GM23338 (cell line): ENCODE measurements around the gene RAP1GDS1. TPM values are rescaled to one million over a fixed set of nuclear protein-coding genes. Genes with fewer than 3 reads are reported as not detected.

Source experiments
- ATAC-seq: fragments of 200-7000 bp; cut with Tn5 transposase; 3 replicates; pipeline ENCODE4 v1.9.1; 2020
- DNase-seq: peaks from one replicate; pipeline ENCODE4 v3.0.0-alpha.2; 2015; ENCODE audit warnings: low spot score
- H2AFZ ChIP-seq: fragments of 200-600 bp; sonication (generic); 2 replicates; pipeline ENCODE4 v1.8.0; 2016; ENCODE audit warnings: antibody characterized with exemption, mild to moderate bottlenecking, moderate library complexity
- H3F3A ChIP-seq: fragments of 200-600 bp; sonication (generic); replicated peaks from 2 replicates; pipeline ENCODE4 v1.8.0; 2017; ENCODE audit warnings: antibody characterized with exemption, mixed run types, low read depth
- H3K27ac ChIP-seq: fragments of 200-600 bp; sonication (generic); 2 replicates; pipeline ENCODE4 v1.6.1; 2016; ENCODE audit warnings: low read depth
- H3K27me3 ChIP-seq: fragments of 200-600 bp; sonication (generic); 2 replicates; pipeline ENCODE4 v1.8.0; 2016; ENCODE audit warnings: mild to moderate bottlenecking, mixed run types, moderate library complexity; ENCODE audit not compliant: insufficient read depth
- H3K36me3 ChIP-seq: fragments of 200-600 bp; sonication (generic); 2 replicates; pipeline ENCODE4 v1.8.0; 2016; ENCODE audit warnings: mild to moderate bottlenecking; ENCODE audit not compliant: insufficient read depth
- H3K4me1 ChIP-seq: fragments of 200-600 bp; sonication (generic); 2 replicates; pipeline ENCODE4 v1.8.0; 2016; ENCODE audit warnings: mild to moderate bottlenecking, moderate library complexity; ENCODE audit not compliant: insufficient read depth
- H3K4me2 ChIP-seq: fragments of 200-600 bp; sonication (generic); 2 replicates; pipeline ENCODE4 v1.7.1; 2017; ENCODE audit warnings: mixed run types
- H3K4me3 ChIP-seq: fragments of 200-600 bp; sonication (generic); 2 replicates; pipeline ENCODE4 v1.6.1; 2016; ENCODE audit warnings: mixed run types
- H3K79me2 ChIP-seq: fragments of 200-600 bp; sonication (generic); replicated peaks from 2 replicates; pipeline ENCODE4 v1.8.0; 2017; ENCODE audit warnings: mild to moderate bottlenecking; ENCODE audit not compliant: insufficient read depth
- H3K9me2 ChIP-seq: fragments of 200-600 bp; sonication (generic); 2 replicates; pipeline ENCODE4 v1.8.0; 2017; ENCODE audit not compliant: insufficient read depth
- H4K20me1 ChIP-seq: fragments of 200-600 bp; sonication (generic); replicated peaks from 2 replicates; pipeline ENCODE4 v1.8.0; 2017; ENCODE audit warnings: mild to moderate bottlenecking; ENCODE audit not compliant: insufficient read depth
- H3K27ac Mint-ChIP-seq: 2 replicates; pipeline ENCODE4 v1.8.0; 2020; ENCODE audit warnings: inconsistent platforms, mild to moderate bottlenecking, moderate library complexity, mixed read lengths
- H3K27me3 Mint-ChIP-seq: 3 replicates; pipeline ENCODE4 v1.8.0; 2022; ENCODE audit warnings: low read depth, mild to moderate bottlenecking, moderate library complexity, mixed read lengths, inconsistent platforms; ENCODE audit not compliant: insufficient read depth, poor library complexity
- H3K36me3 Mint-ChIP-seq: 3 replicates; pipeline ENCODE4 v1.8.0; 2021; ENCODE audit warnings: low read depth, mild to moderate bottlenecking, inconsistent platforms, moderate library complexity, mixed read lengths
- H3K4me1 Mint-ChIP-seq: 3 replicates; pipeline ENCODE4 v1.8.0; 2020; ENCODE audit warnings: mild to moderate bottlenecking, inconsistent platforms, mixed read lengths
- H3K4me3 Mint-ChIP-seq: 3 replicates; pipeline ENCODE4 v1.8.0; 2021; ENCODE audit warnings: moderate library complexity, mild to moderate bottlenecking, inconsistent platforms, mixed read lengths
- H3K9me3 Mint-ChIP-seq: 3 replicates; pipeline ENCODE4 v1.8.0; 2020; ENCODE audit warnings: moderate library complexity, mild to moderate bottlenecking, inconsistent platforms, mixed read lengths
- CREB1 ChIP-seq: fragments of 250-450 bp; sonication (Bioruptor Pico); IDR thresholded peaks from 2 replicates; pipeline ENCODE4 v1.5.0; 2020; ENCODE audit warnings: low read depth, mild to moderate bottlenecking, moderate library complexity
- CTCF ChIP-seq, 2 experiments: fragments of 200-600 bp in 1 of 2; sonication (generic) in 1 of 2; conservative IDR thresholded peaks; 2 replicates each; pipeline versions ENCODE4 v1.5.1 to v1.6.1; 2016 to 2017; ENCODE audit warnings: antibody characterized with exemption in 2 of 2, low read depth in 2 of 2, mild to moderate bottlenecking in 2 of 2, moderate library complexity in 1 of 2
- ETS1 ChIP-seq: IDR thresholded peaks from 2 replicates; pipeline ENCODE4 v1.6.1; 2016; ENCODE audit warnings: antibody characterized with exemption
- EZH2 ChIP-seq: fragments of 200-600 bp; sonication (generic); IDR thresholded peaks from one replicate; pipeline ENCODE4 v1.8.0; 2017; ENCODE audit warnings: antibody characterized with exemption, mild to moderate bottlenecking, low read depth; ENCODE audit not compliant: unreplicated experiment
- EZH2phosphoT487 ChIP-seq: fragments of 200-600 bp; sonication (generic); IDR thresholded peaks from one replicate; pipeline ENCODE4 v1.8.1; 2018; ENCODE audit warnings: antibody characterized with exemption; ENCODE audit not compliant: unreplicated experiment
- JUNB ChIP-seq: IDR thresholded peaks from one replicate; pipeline ENCODE4 v1.6.1; 2016; ENCODE audit warnings: antibody characterized with exemption; ENCODE audit not compliant: unreplicated experiment
- NANOG ChIP-seq: IDR thresholded peaks from 2 replicates; pipeline ENCODE4 v1.6.1; 2016; ENCODE audit warnings: antibody characterized with exemption, borderline replicate concordance
- POLR2AphosphoS5 ChIP-seq: IDR thresholded peaks from 2 replicates; pipeline ENCODE4 v1.6.1; 2016; ENCODE audit warnings: antibody characterized with exemption, low read depth
- REST ChIP-seq: IDR thresholded peaks from one replicate; pipeline ENCODE4 v1.6.1; 2018; ENCODE audit warnings: antibody characterized with exemption; ENCODE audit not compliant: unreplicated experiment
- STAT1 ChIP-seq: IDR thresholded peaks from one replicate; pipeline ENCODE4 v1.6.1; 2016; ENCODE audit warnings: antibody characterized with exemption; ENCODE audit not compliant: unreplicated experiment
- ZNF114 ChIP-seq: fragments of 250-450 bp; sonication (Bioruptor Pico); IDR thresholded peaks from 2 replicates; pipeline ENCODE4 v1.5.0; 2020; ENCODE audit warnings: mild to moderate bottlenecking, moderate library complexity
- ZNF331 ChIP-seq: fragments of 250-450 bp; sonication (Bioruptor Pico); IDR thresholded peaks from 2 replicates; pipeline ENCODE4 v1.5.0; 2020; ENCODE audit warnings: low read depth, mild to moderate bottlenecking, moderate library complexity
- polyA plus RNA-seq: library from polyadenylated mRNA; unstranded; fragments of >200 nt; fragmentation: Nextera tagmentation; extraction: Ambion mirVana; gene quantifications from 2 replicates; pipeline ENCODE4 v1.2.1, GENCODE V29; 2016
- total RNA-seq: library from RNA; depleted of rRNA; stranded (reverse); fragments of >200 nt; shearing (Covaris generic); gene quantifications from 2 replicates; pipeline ENCODE4 v1.2.3, GENCODE V29; 2014
- TF ChIP-seq, protein P1 (sequence below): fragments of 250-450 bp; sonication (Bioruptor Pico); IDR thresholded peaks from 2 replicates; pipeline ENCODE4 v1.5.0; 2020; ENCODE audit warnings: mild to moderate bottlenecking, moderate library complexity

RAP1GDS1 gene
- total and polyA plus RNA-seq, 2 experiments from 2014 or later = 23.7 to 32.4 TPM

GRCh38 chr4:98289375-98289774 lies 28.2 kb downstream of the RAP1GDS1 start:
- no peaks in the 10 kb centered on the region for H3F3A ChIP-seq
- H3K4me1 ChIP-seq = peaks cover 8% of the 10 kb centered on the region; the same call in 1 of the 2 replicates
- Mint-ChIP-seq H3K27ac (no peak overlapping the region), H3K4me3 (no peak overlapping the region), H3K36me3 (peaks cover 6% of the 10 kb centered on the region; the same call in 1 of the 3 replicates), H3K9me3 (no peaks in the 10 kb centered on the region), H3K4me1 (peaks cover 19% of the 10 kb centered on the region), H3K27me3 (no peaks in the 10 kb centered on the region)
- no peaks in the 10 kb centered on the region for H4K20me1 ChIP-seq
- no peaks in the 10 kb centered on the region for H3K27me3 ChIP-seq
- TF ChIP-seq CREB1 (CRISPR knock-in tag) (no peak), EZH2 (no peak), POLR2AphosphoS5 (no peak), NANOG (no peak), STAT1 (no peak), CTCF (conservative IDR thresholded peaks at IDR 0.05; ENCODE audit: low read depth in 2 of 2) (no peak), ETS1 (no peak), ZNF331 (CRISPR knock-in tag) (no peak), EZH2phosphoT487 (no peak), ZNF114 (no peak), REST (no peak), JUNB (no peak)
- TF ChIP-seq, protein P1, sequence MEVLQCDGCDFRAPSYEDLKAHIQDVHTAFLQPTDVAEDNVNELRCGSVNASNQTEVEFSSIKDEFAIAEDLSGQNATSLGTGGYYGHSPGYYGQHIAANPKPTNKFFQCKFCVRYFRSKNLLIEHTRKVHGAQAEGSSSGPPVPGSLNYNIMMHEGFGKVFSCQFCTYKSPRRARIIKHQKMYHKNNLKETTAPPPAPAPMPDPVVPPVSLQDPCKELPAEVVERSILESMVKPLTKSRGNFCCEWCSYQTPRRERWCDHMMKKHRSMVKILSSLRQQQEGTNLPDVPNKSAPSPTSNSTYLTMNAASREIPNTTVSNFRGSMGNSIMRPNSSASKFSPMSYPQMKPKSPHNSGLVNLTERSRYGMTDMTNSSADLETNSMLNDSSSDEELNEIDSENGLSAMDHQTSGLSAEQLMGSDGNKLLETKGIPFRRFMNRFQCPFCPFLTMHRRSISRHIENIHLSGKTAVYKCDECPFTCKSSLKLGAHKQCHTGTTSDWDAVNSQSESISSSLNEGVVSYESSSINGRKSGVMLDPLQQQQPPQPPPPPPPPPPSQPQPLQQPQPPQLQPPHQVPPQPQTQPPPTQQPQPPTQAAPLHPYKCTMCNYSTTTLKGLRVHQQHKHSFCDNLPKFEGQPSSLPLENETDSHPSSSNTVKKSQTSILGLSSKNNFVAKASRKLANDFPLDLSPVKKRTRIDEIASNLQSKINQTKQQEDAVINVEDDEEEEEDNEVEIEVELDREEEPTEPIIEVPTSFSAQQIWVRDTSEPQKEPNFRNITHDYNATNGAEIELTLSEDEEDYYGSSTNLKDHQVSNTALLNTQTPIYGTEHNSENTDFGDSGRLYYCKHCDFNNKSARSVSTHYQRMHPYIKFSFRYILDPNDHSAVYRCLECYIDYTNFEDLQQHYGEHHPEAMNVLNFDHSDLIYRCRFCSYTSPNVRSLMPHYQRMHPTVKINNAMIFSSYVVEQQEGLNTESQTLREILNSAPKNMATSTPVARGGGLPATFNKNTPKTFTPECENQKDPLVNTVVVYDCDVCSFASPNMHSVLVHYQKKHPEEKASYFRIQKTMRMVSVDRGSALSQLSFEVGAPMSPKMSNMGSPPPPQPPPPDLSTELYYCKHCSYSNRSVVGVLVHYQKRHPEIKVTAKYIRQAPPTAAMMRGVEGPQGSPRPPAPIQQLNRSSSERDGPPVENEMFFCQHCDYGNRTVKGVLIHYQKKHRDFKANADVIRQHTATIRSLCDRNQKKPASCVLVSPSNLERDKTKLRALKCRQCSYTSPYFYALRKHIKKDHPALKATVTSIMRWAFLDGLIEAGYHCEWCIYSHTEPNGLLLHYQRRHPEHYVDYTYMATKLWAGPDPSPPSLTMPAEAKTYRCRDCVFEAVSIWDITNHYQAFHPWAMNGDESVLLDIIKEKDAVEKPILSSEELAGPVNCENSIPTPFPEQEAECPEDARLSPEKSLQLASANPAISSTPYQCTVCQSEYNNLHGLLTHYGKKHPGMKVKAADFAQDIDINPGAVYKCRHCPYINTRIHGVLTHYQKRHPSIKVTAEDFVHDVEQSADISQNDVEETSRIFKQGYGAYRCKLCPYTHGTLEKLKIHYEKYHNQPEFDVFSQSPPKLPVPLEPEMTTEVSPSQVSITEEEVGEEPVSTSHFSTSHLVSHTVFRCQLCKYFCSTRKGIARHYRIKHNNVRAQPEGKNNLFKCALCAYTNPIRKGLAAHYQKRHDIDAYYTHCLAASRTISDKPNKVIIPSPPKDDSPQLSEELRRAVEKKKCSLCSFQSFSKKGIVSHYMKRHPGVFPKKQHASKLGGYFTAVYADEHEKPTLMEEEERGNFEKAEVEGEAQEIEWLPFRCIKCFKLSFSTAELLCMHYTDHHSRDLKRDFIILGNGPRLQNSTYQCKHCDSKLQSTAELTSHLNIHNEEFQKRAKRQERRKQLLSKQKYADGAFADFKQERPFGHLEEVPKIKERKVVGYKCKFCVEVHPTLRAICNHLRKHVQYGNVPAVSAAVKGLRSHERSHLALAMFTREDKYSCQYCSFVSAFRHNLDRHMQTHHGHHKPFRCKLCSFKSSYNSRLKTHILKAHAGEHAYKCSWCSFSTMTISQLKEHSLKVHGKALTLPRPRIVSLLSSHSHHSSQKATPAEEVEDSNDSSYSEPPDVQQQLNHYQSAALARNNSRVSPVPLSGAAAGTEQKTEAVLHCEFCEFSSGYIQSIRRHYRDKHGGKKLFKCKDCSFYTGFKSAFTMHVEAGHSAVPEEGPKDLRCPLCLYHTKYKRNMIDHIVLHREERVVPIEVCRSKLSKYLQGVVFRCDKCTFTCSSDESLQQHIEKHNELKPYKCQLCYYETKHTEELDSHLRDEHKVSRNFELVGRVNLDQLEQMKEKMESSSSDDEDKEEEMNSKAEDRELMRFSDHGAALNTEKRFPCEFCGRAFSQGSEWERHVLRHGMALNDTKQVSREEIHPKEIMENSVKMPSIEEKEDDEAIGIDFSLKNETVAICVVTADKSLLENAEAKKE = no peak
- no peaks in the 10 kb centered on the region for H3K9me2 ChIP-seq
- H2AFZ ChIP-seq = no peak overlapping the region
- ATAC-seq = no peak
- peaks cover 60% of the 10 kb centered on the region for H3K79me2 ChIP-seq
- H3K4me2 ChIP-seq = no peak overlapping the region
- DNase-seq = no peak
- no peak overlapping the region for H3K4me3 ChIP-seq
- no peaks in the 10 kb centered on the region for H3K36me3 ChIP-seq
- no peak overlapping the region for H3K27ac ChIP-seq
